HFF-Myc (cell line): ENCODE results near the gene DDX1.
A peak's percentile ranks its signal among the peaks of the same experiment; 100 is the strongest.

Experiments
- DNase-seq: peaks from one replicate; pipeline ENCODE4 v3.0.0-alpha.2; 2011; ENCODE audit warnings: low read depth; ENCODE audit errors: extremely low read depth
- H3K4me3 ChIP-seq: replicated peaks from 2 replicates; pipeline ENCODE4 v1.5.1; 2011; ENCODE audit warnings: low read depth, mild to moderate bottlenecking, control low read depth, low read length
- CTCF ChIP-seq: IDR thresholded peaks from 2 replicates; pipeline ENCODE4 v1.5.1; 2012; ENCODE audit warnings: mild to moderate bottlenecking, low read depth, low read length, control low read depth; ENCODE audit errors: missing control alignments

DDX1 gene

GRCh38 chr2:15561574-15562344, 29.9 kb upstream of the DDX1 start:
- H3K4me3 ChIP-seq = peak overlapping the region; percentile 74
- DNase-seq = no peak
- no peak for TF ChIP-seq CTCF

GRCh38 chr2:15562354-15563031, 29.2 kb upstream of the DDX1 start:
- H3K4me3 ChIP-seq = no peak overlapping the region
- no peak for DNase-seq
- no peak for TF ChIP-seq CTCF

DNA sequence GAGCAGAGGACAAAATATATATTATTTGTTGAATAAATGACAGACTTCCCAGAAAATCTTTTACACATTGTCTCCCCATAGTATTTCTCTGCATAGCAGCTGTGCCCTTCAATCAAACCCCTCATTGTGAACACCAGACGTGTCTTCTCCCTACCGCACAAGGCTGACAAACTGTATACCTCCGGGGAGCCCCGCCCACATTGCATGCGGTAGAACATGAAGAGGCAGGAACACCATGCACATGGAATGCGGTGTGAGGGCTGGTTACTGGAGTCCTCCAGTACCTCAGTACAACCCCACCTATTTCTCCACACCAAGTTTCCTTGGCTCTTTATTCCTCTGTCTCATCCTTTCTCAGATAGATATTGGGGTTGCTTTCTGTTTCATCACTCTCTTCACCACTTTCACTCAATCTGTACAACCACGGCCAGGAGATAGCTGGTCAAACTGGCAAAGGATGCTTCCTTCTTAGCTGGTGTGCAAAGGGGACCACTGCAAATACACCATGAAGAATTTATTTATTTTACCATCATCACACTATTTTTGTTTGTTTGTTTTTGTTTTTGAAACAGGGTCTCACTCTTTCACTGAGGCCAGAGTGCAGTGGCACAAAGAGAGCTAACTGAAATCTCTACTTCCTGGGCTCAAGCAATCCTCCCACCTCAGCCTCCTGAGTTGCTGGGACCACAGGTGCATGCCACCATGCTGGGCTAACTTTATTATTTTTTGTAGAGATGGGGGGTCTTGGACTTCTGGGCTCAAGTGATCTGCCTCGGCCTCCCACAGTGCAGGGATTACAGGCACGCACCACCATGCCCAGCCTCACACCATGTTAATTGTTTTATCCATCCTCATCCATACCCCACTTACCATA, 28.2 kb upstream of the DDX1 start:
- no peak for TF ChIP-seq CTCF
- no peak overlapping the region for H3K4me3 ChIP-seq
- DNase-seq = no peak

- no peak for DNase-seq
- no peak overlapping the region for H3K4me3 ChIP-seq
- TF ChIP-seq CTCF = no peak
Measured at GRCh38 chr2:15565392-15565791, 26.3 kb upstream of the DDX1 start.

DNA sequence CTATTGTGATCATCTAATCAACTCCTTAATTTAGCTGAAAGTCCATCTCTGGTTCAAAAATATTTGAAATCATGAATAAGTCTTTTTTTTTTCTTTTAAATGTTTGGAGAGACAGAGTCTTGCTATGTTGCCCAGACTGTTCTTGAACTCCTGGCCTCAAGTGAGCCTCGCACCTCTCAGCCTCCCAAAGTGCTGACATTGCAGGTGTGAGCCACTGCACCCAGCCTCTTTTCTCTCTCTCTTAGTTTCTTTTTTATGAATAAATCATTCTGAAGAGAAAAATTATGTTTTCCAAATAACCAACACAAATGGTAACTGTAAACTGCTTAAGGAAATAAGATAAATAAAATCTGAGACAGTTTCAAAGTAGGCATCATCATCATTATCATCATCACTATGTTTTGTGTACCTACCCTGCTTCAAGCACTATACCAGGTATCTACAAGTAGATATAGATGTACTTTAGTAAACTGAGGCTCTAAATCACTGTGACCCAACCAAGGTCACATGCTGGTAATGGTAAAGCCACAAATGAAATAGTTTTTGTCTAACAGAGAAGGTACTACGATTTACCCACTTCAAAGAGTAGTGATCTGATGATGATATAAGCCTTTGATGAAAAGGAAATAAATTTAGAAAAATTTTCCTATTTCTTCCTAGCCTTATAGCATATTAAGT, 25.5 kb upstream of the DDX1 start:
- no peak overlapping the region for H3K4me3 ChIP-seq
- no peak for TF ChIP-seq CTCF
- DNase-seq = no peak

DNA sequence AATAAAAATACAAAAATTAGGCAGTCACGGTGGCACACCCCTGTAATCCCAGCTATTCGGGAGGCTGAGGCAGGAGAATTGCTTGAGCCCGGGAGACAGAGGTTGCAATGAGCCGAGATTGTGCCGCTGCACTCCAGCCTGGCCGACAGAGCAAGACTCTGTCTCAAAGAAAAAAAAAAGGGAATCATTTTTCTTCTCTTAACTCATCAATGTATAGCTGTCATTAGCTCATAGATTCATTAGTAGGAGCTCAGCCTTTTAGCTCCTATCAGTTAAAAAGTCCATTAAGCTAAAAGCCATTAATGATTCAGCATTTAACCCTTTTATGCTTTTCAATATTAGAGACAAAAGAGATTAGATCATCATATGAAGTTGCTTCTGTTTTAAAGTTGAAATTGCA, 24.8 kb upstream of the DDX1 start:
- no peak for TF ChIP-seq CTCF
- no peak for DNase-seq
- H3K4me3 ChIP-seq = no peak overlapping the region
